ENCODE results near the gene HOXB9. TPM values are rescaled to one million over a fixed set of nuclear protein-coding genes. Genes with fewer than 3 reads are reported as not detected.

HOXB9 gene
- total and polyA plus RNA-seq, 2 experiments from 2014 or later: not detected

- TF ChIP-seq EZH2 (IDR thresholded peaks at IDR 0.05; ENCODE audit: low read depth, unreplicated experiment): peak; percentile 33
- TF ChIP-seq EZH2phosphoT487 (IDR thresholded peaks at IDR 0.05; ENCODE audit: unreplicated experiment): no peak
- H3K27me3 ChIP-seq (ENCODE audit: insufficient read depth): peaks cover 100% of the 10 kb centered on the region
- H3K4me1 Mint-ChIP-seq: peaks cover 15% of the 10 kb centered on the region
- no peak overlapping the region for H3K4me2 ChIP-seq
- H4K20me1 ChIP-seq (replicated peaks; ENCODE audit: insufficient read depth): peaks cover 66% of the 10 kb centered on the region
- H3K4me3 Mint-ChIP-seq: no peak overlapping the region
- no peaks in the 10 kb centered on the region; the same call in 1 of the 2 replicates for H3K36me3 ChIP-seq (ENCODE audit: insufficient read depth)
- H3K79me2 ChIP-seq (replicated peaks; ENCODE audit: insufficient read depth): no peaks in the 10 kb centered on the region
- peaks cover 19% of the 10 kb centered on the region; the same call in 1 of the 2 replicates for H3K4me1 ChIP-seq (ENCODE audit: insufficient read depth)
- H2AFZ ChIP-seq: no peak overlapping the region
- no peak overlapping the region for H3K27ac ChIP-seq (ENCODE audit: low read depth)
- peaks cover 100% of the 10 kb centered on the region for H3K27me3 Mint-ChIP-seq (ENCODE audit: insufficient read depth, low read depth, poor library complexity)
- ATAC-seq: no peak
- H3K9me2 ChIP-seq (ENCODE audit: insufficient read depth): no peaks in the 10 kb centered on the region
- H3F3A ChIP-seq (replicated peaks; ENCODE audit: low read depth): peaks cover 53% of the 10 kb centered on the region
- H3K27ac Mint-ChIP-seq: no peak overlapping the region
- no peak for DNase-seq (ENCODE audit: low spot score)
- no peaks in the 10 kb centered on the region; the same call in 2 of the 3 replicates for H3K36me3 Mint-ChIP-seq (ENCODE audit: low read depth)
- H3K4me3 ChIP-seq: no peak overlapping the region
- peaks cover 3% of the 10 kb centered on the region for H3K9me3 Mint-ChIP-seq
Measured at GRCh38 chr17:48639982-48640857, 14.1 kb upstream of the HOXB9 start.

- DNase-seq (ENCODE audit: low spot score) (peak; percentile 49), ATAC-seq (no peak; the same call in 2 of the 3 replicates)
- Histone ChIP-seq H3K4me2 (no peak overlapping the region), H3K4me1 (ENCODE audit: insufficient read depth) (peaks cover 20% of the 10 kb centered on the region; the same call in 1 of the 2 replicates), H3F3A (replicated peaks; ENCODE audit: low read depth) (peaks cover 52% of the 10 kb centered on the region), H2AFZ (no peak overlapping the region), H3K4me3 (no peak overlapping the region), H3K79me2 (replicated peaks; ENCODE audit: insufficient read depth) (no peaks in the 10 kb centered on the region), H3K9me2 (ENCODE audit: insufficient read depth) (no peaks in the 10 kb centered on the region), H4K20me1 (replicated peaks; ENCODE audit: insufficient read depth) (peaks cover 71% of the 10 kb centered on the region), H3K36me3 (ENCODE audit: insufficient read depth) (no peaks in the 10 kb centered on the region; the same call in 1 of the 2 replicates), H3K27me3 (ENCODE audit: insufficient read depth) (peaks cover 100% of the 10 kb centered on the region), H3K27ac (ENCODE audit: low read depth) (no peak overlapping the region)
- no peak for TF ChIP-seq STAT1 (IDR thresholded peaks at IDR 0.05; ENCODE audit: unreplicated experiment)
- no peak for TF ChIP-seq ZNF462 (CRISPR knock-in tag; IDR thresholded peaks at IDR 0.05)
- no peak for TF ChIP-seq POLR2AphosphoS5 (IDR thresholded peaks at IDR 0.05; ENCODE audit: low read depth)
- TF ChIP-seq ETS1 (IDR thresholded peaks at IDR 0.05): no peak
- TF ChIP-seq CREB1 (CRISPR knock-in tag; IDR thresholded peaks at IDR 0.05; ENCODE audit: low read depth): no peak
- H3K27ac Mint-ChIP-seq: no peak overlapping the region
- peaks cover 15% of the 10 kb centered on the region for H3K4me1 Mint-ChIP-seq
- peaks cover 3% of the 10 kb centered on the region for H3K9me3 Mint-ChIP-seq
- no peak overlapping the region for H3K4me3 Mint-ChIP-seq
- peaks cover 100% of the 10 kb centered on the region for H3K27me3 Mint-ChIP-seq (ENCODE audit: insufficient read depth, low read depth, poor library complexity)
- no peaks in the 10 kb centered on the region; the same call in 2 of the 3 replicates for H3K36me3 Mint-ChIP-seq (ENCODE audit: low read depth)
Measured at GRCh38 chr17:48639136-48639535, 13.0 kb upstream of the HOXB9 start.
